Measurements from ENCODE around the gene GRXCR2.

Gene GRXCR2

GRCh38 chr5:145835848-145836239 lies 37.0 kb downstream of the GRXCR2 start:
- no peak for DNase-seq (ENCODE audit: low read depth)

- DNase-seq (ENCODE audit: low read depth), result peak; percentile 20
These were observed 37.6 kb downstream of the GRXCR2 start, which contains the start of gene PRELID2 for GRCh38 chr5:145834917-145835847. Gene PRELID2, minus strand, starts transcription at chr5:145835342. Its CDS starts 91 bp downstream, at chr5:145835251.

- DNase-seq (ENCODE audit: low read depth), result no peak
These were observed 38.3 kb downstream of the GRXCR2 start for GRCh38 chr5:145834554-145834916.

GRCh38 chr5:145833631-145834200 lies 39.1 kb downstream of the GRXCR2 start:
- no peak for DNase-seq (ENCODE audit: low read depth)

- DNase-seq (ENCODE audit: low read depth), result no peak
These were observed 42.2 kb downstream of the GRXCR2 start for GRCh38 chr5:145830594-145830993.

- DNase-seq (ENCODE audit: low read depth), result no peak
These were observed 43.0 kb downstream of the GRXCR2 start for GRCh38 chr5:145829708-145830361.

- no peak for DNase-seq (ENCODE audit: low read depth)
These were observed 45.7 kb downstream of the GRXCR2 start for GRCh38 chr5:145826895-145827674.

- DNase-seq (ENCODE audit: low read depth), result no peak
These were observed 47.0 kb downstream of the GRXCR2 start for GRCh38 chr5:145825751-145826180.

GRCh38 chr5:145824040-145824439 lies 48.8 kb downstream of the GRXCR2 start:
- no peak for DNase-seq (ENCODE audit: low read depth)

- no peak for DNase-seq (ENCODE audit: low read depth)
These were observed 54.2 kb downstream of the GRXCR2 start for GRCh38 chr5:145818604-145819003.

GRCh38 chr5:145812877-145813276 lies 59.9 kb downstream of the GRXCR2 start:
- DNase-seq (ENCODE audit: low read depth), result no peak

GRCh38 chr5:145811834-145812625 lies 60.8 kb downstream of the GRXCR2 start:
- DNase-seq (ENCODE audit: low read depth), result no peak
